PC-9 (cell line): Measurements from ENCODE around the gene C22orf42.

Source experiments
- CTCF ChIP-seq: fragments of 200-600 bp; sonication (generic); conservative IDR thresholded peaks from 2 replicates; pipeline ENCODE4 v1.6.1; 2017; ENCODE audit warnings: mixed run types, antibody characterized with exemption, mild to moderate bottlenecking, moderate library complexity
- EZH2 ChIP-seq: fragments of 200-600 bp; sonication (generic); IDR thresholded peaks from 2 replicates; pipeline ENCODE4 v1.8.0; 2017; ENCODE audit warnings: antibody characterized with exemption, low read depth

DNA sequence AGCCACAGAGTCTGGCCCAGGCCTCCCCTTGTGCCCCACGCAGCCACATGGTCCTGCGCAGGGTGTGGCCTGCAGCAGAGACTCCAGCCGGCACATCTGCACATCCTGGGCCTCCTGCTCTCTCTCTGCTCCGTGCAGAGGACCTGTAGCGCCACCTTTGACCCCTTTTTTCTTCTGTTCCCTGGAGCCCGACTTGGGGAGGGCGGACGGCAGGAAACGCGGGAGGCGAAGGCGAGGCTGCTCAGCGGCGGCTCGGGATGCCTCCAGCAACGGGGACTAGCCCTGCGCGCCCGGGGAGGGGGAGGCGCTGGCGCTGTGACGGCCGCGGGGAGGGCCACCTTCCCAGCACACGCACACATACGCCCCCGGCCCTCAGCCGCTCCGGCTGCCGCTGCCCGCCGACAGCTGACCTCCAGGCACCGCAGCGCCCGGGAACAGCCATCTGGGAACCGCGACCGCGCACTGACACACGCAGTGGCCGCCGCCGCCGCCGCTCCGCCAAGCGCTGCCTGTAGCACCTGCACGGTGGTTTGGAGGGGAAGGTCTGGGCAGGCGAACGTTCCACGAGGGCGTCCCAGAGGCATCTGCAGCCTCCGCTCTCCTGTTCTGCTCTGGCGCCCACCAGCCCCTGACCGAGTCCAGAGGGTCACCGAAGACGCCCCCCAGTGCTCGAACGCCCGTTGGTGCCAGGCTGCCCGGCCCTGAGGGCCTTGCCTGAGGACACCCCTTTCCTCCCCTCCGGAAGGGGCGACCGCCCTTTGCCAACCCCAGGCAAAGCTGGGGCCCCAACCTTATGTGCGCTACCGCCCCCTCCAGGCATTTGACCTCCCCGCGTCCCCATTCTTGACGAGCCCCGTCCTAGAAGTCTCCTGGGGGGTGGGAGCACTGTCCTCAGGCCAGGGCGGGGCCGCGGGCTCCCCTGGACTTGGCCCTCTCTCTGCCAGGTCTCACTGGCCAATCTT lies 16.9 kb upstream of the C22orf42 start:
- TF ChIP-seq CTCF, result no peak
- TF ChIP-seq EZH2, result no peak
